Gastrocnemius medialis (tissue), 4 donors: ENCODE data around the gene G0S2.

Experiments used
- POLR2A ChIP-seq, 2 donors: fragments of 450-650 bp; IDR thresholded peaks; one replicate each; pipeline ENCODE4 v1.6.1; 2017; ENCODE audit warnings: antibody characterized with exemption in 2 of 2, mild to moderate bottlenecking in 2 of 2, moderate library complexity in 2 of 2
- TF ChIP-seq, protein P1 (sequence below), 5 experiments: fragments of 450-650 bp in 3 of 5; fragments of 200-600 bp in 2 of 5; sonication (generic) in 2 of 5; IDR thresholded peaks in 4 of 5; conservative IDR thresholded peaks in 1 of 5; 1 replicate in 4 of 5; 2 replicates in 1 of 5; pipeline ENCODE4 v1.5.1; 2016 to 2019; ENCODE audit warnings: antibody characterized with exemption in 5 of 5, mild to moderate bottlenecking in 3 of 5, moderate library complexity in 3 of 5

DNA sequence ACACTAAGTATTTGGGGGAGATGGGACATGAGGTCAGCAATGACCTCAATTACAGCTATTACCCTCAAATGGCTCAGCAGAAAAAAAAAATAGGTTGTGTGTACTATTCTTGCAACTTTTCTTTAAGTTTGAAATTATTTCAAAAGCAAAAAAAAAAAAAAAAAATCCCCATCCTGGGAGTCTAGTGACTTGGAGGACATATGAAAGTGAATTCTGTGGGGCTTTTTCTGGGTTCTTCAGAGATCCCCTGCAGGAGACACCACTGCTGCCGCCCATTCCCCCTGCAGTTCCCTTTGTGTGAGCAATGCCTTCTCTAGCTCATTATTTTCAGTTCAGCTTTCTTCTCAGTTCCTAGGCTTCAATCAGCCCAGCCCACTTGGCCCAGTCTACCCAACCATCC, 46.1 kb downstream of the G0S2 start:
- TF ChIP-seq, protein P1, sequence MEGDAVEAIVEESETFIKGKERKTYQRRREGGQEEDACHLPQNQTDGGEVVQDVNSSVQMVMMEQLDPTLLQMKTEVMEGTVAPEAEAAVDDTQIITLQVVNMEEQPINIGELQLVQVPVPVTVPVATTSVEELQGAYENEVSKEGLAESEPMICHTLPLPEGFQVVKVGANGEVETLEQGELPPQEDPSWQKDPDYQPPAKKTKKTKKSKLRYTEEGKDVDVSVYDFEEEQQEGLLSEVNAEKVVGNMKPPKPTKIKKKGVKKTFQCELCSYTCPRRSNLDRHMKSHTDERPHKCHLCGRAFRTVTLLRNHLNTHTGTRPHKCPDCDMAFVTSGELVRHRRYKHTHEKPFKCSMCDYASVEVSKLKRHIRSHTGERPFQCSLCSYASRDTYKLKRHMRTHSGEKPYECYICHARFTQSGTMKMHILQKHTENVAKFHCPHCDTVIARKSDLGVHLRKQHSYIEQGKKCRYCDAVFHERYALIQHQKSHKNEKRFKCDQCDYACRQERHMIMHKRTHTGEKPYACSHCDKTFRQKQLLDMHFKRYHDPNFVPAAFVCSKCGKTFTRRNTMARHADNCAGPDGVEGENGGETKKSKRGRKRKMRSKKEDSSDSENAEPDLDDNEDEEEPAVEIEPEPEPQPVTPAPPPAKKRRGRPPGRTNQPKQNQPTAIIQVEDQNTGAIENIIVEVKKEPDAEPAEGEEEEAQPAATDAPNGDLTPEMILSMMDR (IDR thresholded peaks at IDR 0.05 in 4 of 5, conservative IDR thresholded peaks at IDR 0.05 in 1 of 5), result no peak
- no peak for TF ChIP-seq POLR2A (IDR thresholded peaks at IDR 0.05)
